H1 (cell line): Measurements from ENCODE around the gene MYH7. TPM values are rescaled to one million over a fixed set of nuclear protein-coding genes. Genes with fewer than 3 reads are reported as not detected.

Experiments used
- POU5F1 ChIP-seq: IDR thresholded peaks from 2 replicates; pipeline ENCODE4 v1.6.1; 2011; ENCODE audit warnings: low read depth, mild to moderate bottlenecking, low read length, moderate library complexity
- polyA plus RNA-seq, 7 experiments: library from polyadenylated mRNA; depleted of rRNA in 3 of 7; stranded (reverse) in 5 of 7; unstranded in 2 of 7; fragments of >200 nt in 5 of 7; fragments of 200-250 nt in 2 of 7; gene quantifications; 1 replicate in 5 of 7; 2 replicates in 1 of 7; 4 replicates in 1 of 7; pipeline versions ENCODE4 v1.2.1 to v1.2.3, GENCODE V29; 2011 to 2013; ENCODE audit warnings: missing spikeins in 2 of 7, mixed read lengths in 2 of 7
- total RNA-seq: library from RNA; stranded (reverse); fragmentation: NEBNext Ultra II Directional; extraction: Animal tissue kit (Norgen Biotek cat#: 25700); gene quantifications from 2 replicates; pipeline ENCODE4 v1.2.1, GENCODE V29; 2021

MYH7 gene
- total and polyA plus RNA-seq, 2 of the 8 experiments (the other 6 are each of a cell fraction or from before 2014, with no cell fraction given): not detected

GRCh38 chr14:23371865-23372264 lies 63.6 kb downstream of the MYH7 start (continued):
- no peak for TF ChIP-seq POU5F1
- TF ChIP-seq, all 59 proteins: peak for 0
